HG03025 (cell line): ENCODE measurements around the gene ZNF571.

Experiments
- ATAC-seq: cut with Tn5 transposase; IDR thresholded peaks from one replicate; pipeline ENCODE4 v1.9.1; 2021; ENCODE audit warnings: mild to moderate bottlenecking, moderate library complexity; ENCODE audit not compliant: unreplicated experiment, low FRiP score

Gene ZNF571

GRCh38 chr19:37594304-37594981, at the start of gene ZNF571, which contains the start of gene ZNF540:
ZNF571 (minus strand) TSS chr19:37594792; CDS start chr19:37586676, 8,116 bp downstream.
ZNF540 (plus strand) TSS chr19:37594876; CDS start chr19:37598448, 3,572 bp downstream.
- peak; percentile 95 for ATAC-seq

GRCh38 chr19:37635076-37636056, 40.8 kb upstream of the ZNF571 start:
- no peak for ATAC-seq

GRCh38 chr19:37594982-37595382, 390 bp upstream of the ZNF571 start:
- ATAC-seq = no peak

GRCh38 chr19:37593996-37594303, 642 bp downstream of the ZNF571 start:
- no peak for ATAC-seq

- no peak for ATAC-seq
Measured at GRCh38 chr19:37583340-37583739, 11.3 kb downstream of the ZNF571 start.

GRCh38 chr19:37572203-37572602, 22.4 kb downstream of the ZNF571 start:
- ATAC-seq = no peak

DNA sequence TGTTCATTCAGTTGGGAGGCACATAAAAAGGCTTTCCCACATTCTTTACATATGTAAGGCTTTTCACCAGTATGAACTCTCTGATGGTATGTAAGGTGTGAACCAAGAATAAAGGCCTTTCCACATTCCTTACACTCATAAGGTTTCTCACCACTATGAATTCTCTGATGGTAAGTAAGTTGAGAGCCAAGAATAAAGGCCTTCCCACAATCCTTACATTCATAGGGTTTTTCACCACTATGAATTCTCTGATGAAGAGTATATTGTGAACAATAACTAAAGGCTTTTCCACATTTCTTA, 29.3 kb downstream of the ZNF571 start:
- ATAC-seq = no peak

- ATAC-seq = no peak
Measured at GRCh38 chr19:37564624-37565369, 29.8 kb downstream of the ZNF571 start.

GRCh38 chr19:37563518-37563917, 31.1 kb downstream of the ZNF571 start:
- no peak for ATAC-seq

DNA sequence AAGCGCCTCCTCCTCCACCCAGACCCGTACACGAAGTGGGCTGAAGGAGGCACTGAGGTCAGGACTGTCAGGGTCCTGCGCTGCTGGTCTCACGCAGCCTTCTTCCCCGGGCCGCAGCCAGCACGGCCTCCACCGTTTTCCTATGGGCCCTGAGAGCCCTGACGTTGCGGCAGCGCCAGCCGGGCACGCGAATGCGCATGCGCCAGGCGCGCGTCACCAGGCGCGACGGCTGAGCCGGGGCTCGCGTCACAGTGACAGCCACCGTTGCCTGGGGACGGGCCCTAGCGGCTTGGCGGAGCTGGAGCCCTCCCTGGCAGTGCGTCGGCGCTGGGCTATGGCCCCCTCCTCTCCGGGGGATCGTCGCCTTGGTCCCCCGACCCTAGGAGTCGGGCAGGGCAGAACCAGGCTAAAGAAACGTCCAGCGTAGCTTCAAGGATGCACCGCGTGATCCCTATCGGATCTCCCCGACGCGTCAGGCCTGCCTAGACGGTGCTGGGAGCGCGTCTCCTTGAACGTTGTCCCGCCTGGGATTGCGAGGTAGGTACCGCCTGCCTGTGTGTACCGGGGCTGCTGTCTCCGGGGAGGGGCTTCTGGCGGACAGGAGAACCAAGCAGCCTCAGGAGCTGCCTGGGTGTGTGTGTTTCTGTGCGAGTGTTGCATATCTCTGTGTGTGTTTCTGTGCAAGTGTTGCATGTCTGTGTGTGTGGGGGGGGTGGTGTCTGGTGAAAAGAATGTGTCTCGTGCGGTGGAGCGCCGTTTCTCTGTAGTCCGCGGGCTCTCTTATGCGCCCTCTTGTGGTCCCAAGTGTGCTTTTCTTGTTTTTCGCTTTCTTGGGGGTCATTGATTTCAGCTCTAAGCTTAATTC, 43.2 kb downstream of the ZNF571 start:
- no peak for ATAC-seq

GRCh38 chr19:37537391-37537947, 57.1 kb downstream of the ZNF571 start:
- ATAC-seq = no peak

- no peak for ATAC-seq
Measured at GRCh38 chr19:37519890-37520289, 74.7 kb downstream of the ZNF571 start.
